ENCODE results near the gene SELENOF.

- no peak for TF ChIP-seq CTCF (IDR thresholded peaks at IDR 0.05)
- TF ChIP-seq EP300 (IDR thresholded peaks at IDR 0.05), result no peak
Measured at GRCh38 chr1:86868477-86868876, 45.4 kb downstream of the SELENOF start.
